ENCODE results near the gene GPAM. TPM values are rescaled to one million over a fixed set of nuclear protein-coding genes. Genes with fewer than 3 reads are reported as not detected.
A peak's percentile ranks its signal among the peaks of the same experiment; 100 is the strongest.

The GPAM gene
- total RNA-seq, 6 experiments from 2014 or later: 78.8 to 340 (median 90.3) TPM

DNA sequence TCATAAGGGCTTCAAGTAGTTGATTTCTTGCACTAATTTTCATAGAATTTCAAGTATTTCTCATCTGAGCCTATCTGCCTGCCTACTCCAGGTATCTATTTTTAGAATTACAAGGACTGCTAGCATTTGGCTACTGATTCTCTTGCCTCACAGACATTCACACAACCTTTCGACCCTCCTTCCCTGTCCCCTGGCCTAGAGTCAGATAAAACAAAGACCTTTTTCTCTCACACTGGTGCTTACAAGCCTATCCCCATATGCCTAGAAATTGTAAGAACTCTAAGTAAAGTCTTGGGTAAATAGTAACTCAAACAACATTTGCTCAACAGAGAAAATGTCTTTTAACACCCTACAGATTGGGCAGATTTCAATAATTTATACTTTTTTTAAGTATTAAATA lies 6.3 kb downstream of the GPAM start:
- Histone ChIP-seq H3K9me3 (no peaks in the 10 kb centered on the region), H3K27me3 (no peaks in the 10 kb centered on the region), H3K27ac (peak overlapping the region in 2 of 3 donors; percentile 21 to 43), H3K4me3 (no peak overlapping the region), H3K4me1 (peaks cover 0 to 52% (median 13%) of the 10 kb centered on the region in 4 donors), H3K36me3 (peaks cover 0 to 95% (median 24%) of the 10 kb centered on the region in 4 donors)
- 11% methylated on average over 1 of the region's 1 CpG for WGBS (ENCODE audit: insufficient coverage, low coverage, low lambda C conversion rate, missing lambda C conversion rate)
- intact Hi-C loops (cut with DNase I): no loop called here
- DNase-seq: no peak
- peak; percentile 74 to 92 (median 84) for ATAC-seq
- TF ChIP-seq, protein P1, sequence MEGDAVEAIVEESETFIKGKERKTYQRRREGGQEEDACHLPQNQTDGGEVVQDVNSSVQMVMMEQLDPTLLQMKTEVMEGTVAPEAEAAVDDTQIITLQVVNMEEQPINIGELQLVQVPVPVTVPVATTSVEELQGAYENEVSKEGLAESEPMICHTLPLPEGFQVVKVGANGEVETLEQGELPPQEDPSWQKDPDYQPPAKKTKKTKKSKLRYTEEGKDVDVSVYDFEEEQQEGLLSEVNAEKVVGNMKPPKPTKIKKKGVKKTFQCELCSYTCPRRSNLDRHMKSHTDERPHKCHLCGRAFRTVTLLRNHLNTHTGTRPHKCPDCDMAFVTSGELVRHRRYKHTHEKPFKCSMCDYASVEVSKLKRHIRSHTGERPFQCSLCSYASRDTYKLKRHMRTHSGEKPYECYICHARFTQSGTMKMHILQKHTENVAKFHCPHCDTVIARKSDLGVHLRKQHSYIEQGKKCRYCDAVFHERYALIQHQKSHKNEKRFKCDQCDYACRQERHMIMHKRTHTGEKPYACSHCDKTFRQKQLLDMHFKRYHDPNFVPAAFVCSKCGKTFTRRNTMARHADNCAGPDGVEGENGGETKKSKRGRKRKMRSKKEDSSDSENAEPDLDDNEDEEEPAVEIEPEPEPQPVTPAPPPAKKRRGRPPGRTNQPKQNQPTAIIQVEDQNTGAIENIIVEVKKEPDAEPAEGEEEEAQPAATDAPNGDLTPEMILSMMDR (IDR thresholded peaks at IDR 0.05): no peak
- TF ChIP-seq POLR2A (IDR thresholded peaks at IDR 0.05): no peak

DNA sequence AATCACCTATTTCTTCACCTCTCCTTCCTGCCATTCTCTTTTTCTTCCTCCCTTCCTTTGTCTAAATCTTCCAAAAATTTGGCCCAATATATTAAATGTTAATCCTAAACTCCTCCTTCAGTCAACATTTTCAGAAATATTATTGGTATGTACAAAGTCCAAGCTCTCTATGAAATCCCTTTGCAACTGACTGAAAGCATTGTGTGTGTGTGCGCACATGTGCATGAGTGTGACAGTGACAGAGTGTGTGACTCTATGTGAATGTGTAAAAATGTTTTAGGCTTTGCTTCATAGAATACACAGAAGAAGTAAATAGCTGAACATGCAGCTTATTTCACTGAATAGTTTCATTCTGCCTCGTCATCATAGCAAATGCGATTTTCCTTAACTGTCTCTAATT lies 7.0 kb downstream of the GPAM start:
- H3K27ac ChIP-seq: peak overlapping the region in 2 of 3 donors; percentile 21 to 43
- intact Hi-C loops (cut with DNase I): no loop called here
- peaks cover 0 to 45% (median 12%) of the 10 kb centered on the region in 4 donors for H3K4me1 ChIP-seq
- ATAC-seq (peak; percentile 47 to 78 (median 64)), DNase-seq (no peak)
- peaks cover 0 to 96% (median 29%) of the 10 kb centered on the region in 4 donors for H3K36me3 ChIP-seq
- WGBS (ENCODE audit: insufficient coverage, low coverage, low lambda C conversion rate, missing lambda C conversion rate): 46% methylated on average over 3 of the region's 3 CpGs
- TF ChIP-seq, protein P1 (IDR thresholded peaks at IDR 0.05): no peak
- no peak for TF ChIP-seq POLR2A (IDR thresholded peaks at IDR 0.05)
- H3K4me3 ChIP-seq: no peak overlapping the region
- H3K9me3 ChIP-seq: no peaks in the 10 kb centered on the region
- H3K27me3 ChIP-seq: no peaks in the 10 kb centered on the region

DNA sequence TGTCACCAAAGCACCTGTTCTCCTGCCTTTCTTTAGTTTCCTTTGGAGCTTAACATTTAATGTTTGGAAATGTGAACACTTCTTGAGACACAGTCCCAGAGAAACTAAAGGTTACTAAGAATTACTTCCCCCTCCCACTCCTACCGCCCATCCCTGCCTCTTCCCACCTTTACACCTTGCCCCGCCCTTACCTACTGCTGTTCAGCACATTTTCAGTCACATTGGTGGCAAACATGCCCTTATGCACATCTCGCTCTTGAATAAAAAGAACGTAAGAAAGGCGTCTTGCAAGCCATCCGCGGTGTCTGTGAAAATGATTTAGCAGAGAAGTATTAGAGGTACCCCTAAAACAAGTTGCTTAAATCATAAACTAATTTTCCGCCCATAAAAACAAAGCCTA lies 8.2 kb downstream of the GPAM start:
- DNase-seq (no peak), ATAC-seq (no peak)
- peaks cover 0 to 36% (median 10%) of the 10 kb centered on the region in 4 donors for H3K4me1 ChIP-seq
- H3K36me3 ChIP-seq: peaks cover 0 to 99% (median 35%) of the 10 kb centered on the region in 4 donors
- H3K27ac ChIP-seq: no peak overlapping the region
- no peak overlapping the region for H3K4me3 ChIP-seq
- TF ChIP-seq, protein P1 (IDR thresholded peaks at IDR 0.05): no peak
- no peak for TF ChIP-seq POLR2A (IDR thresholded peaks at IDR 0.05)
- no peaks in the 10 kb centered on the region for H3K9me3 ChIP-seq
- H3K27me3 ChIP-seq: no peaks in the 10 kb centered on the region
- 85% methylated on average over 8 of the region's 8 CpGs for WGBS (ENCODE audit: insufficient coverage, low coverage, low lambda C conversion rate, missing lambda C conversion rate)
- intact Hi-C loops (cut with DNase I): no loop called here

DNA sequence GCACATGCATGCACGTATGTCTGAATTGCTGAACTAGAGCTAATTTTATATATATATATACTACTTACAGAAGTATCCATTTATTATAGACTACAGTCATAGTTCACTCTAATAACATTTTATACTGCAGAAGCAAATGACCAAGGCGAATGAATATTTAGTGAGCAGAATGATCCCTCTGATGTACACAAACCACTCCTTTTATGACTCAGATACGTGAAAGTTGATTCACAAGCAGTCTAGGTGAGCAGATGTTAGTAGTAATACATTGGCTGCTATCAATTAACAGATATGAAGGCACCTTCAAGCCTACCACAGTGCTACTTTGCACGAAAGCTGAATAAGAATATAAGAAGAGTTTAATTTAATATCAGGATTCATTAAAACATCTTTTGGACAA lies 10.4 kb downstream of the GPAM start:
- DNase-seq (no peak), ATAC-seq (peak in 1 of 4 donors; percentile 9)
- intact Hi-C loops (cut with DNase I): no loop called here
- Histone ChIP-seq H3K4me1 (peaks cover 0 to 21% (median 8%) of the 10 kb centered on the region in 4 donors), H3K27me3 (no peaks in the 10 kb centered on the region), H3K4me3 (no peak overlapping the region), H3K36me3 (peaks cover 0 to 100% (median 44%) of the 10 kb centered on the region in 4 donors), H3K9me3 (no peaks in the 10 kb centered on the region), H3K27ac (no peak overlapping the region)
- TF ChIP-seq, protein P1 (IDR thresholded peaks at IDR 0.05): no peak
- no peak for TF ChIP-seq POLR2A (IDR thresholded peaks at IDR 0.05)
- 75% methylated on average over 4 of the region's 4 CpGs for WGBS (ENCODE audit: insufficient coverage, low coverage, low lambda C conversion rate, missing lambda C conversion rate)

All from right lobe of liver (tissue), 6 donors.